HEK293 (cell line): Measurements from ENCODE around the gene GMPPA.

Source experiments
- CTCF ChIA-PET: fragments of 350-600 bp; formaldehyde crosslinking; extraction: SDS; loops from one replicate; lab custom pipeline; 2021; ENCODE audit warnings: antibody characterized with exemption; lab: Yijun Ruan, JAX
- POLR2A ChIA-PET: fragments of 300-600 bp; formaldehyde crosslinking; extraction: SDS; loops from one replicate; lab custom pipeline; 2020; ENCODE audit warnings: antibody characterized with exemption, inconsistent platforms; lab: Yijun Ruan, JAX
- H3K27ac ChIP-seq: fragments of 200-500 bp; sonication (Bioruptor generic); 2 replicates; pipeline ENCODE4 v1.5.1; 2014; ENCODE audit warnings: low read depth, low read length, control low read depth, inconsistent platforms; ENCODE audit errors: extremely low read depth
- H3K36me3 ChIP-seq, 2 experiments: fragments of 200-500 bp in 1 of 2; sonication (Bioruptor generic) in 1 of 2; 1 replicate in 1 of 2; 2 replicates in 1 of 2; pipeline ENCODE4 v1.5.1; 2014 to 2017; ENCODE audit warnings: inconsistent platforms in 2 of 2, low read length in 2 of 2; ENCODE audit not compliant: control insufficient read depth in 2 of 2, insufficient read depth in 1 of 2
- H3K4me1 ChIP-seq: fragments of 200-500 bp; sonication (Bioruptor generic); 2 replicates; pipeline ENCODE4 v1.5.1; 2014; ENCODE audit warnings: mild to moderate bottlenecking, low read length, inconsistent platforms; ENCODE audit not compliant: control insufficient read depth, insufficient read depth
- H3K4me3 ChIP-seq: 2 replicates; pipeline ENCODE4 v1.5.1; 2011; ENCODE audit warnings: low read depth, mild to moderate bottlenecking, control low read depth, low read length, moderate library complexity
- H3K9me3 ChIP-seq: fragments of 200-500 bp; sonication (Bioruptor generic); 2 replicates; pipeline ENCODE4 v1.5.1; 2014; ENCODE audit warnings: low read depth, low read length, inconsistent platforms; ENCODE audit not compliant: control insufficient read depth, insufficient read depth
- BCL11A ChIP-seq: fragments of 450-650 bp; formaldehyde crosslinking; IDR thresholded peaks from 2 replicates; pipeline ENCODE4 v1.5.1; 2016; ENCODE audit warnings: low read depth, missing biosample characterization, missing genetic modification characterization
- HOXD13 ChIP-seq: sonication (generic); formaldehyde crosslinking; IDR thresholded peaks from 2 replicates; pipeline ENCODE4 v1.8.0; 2022; ENCODE audit warnings: missing genetic modification reagents, borderline replicate concordance
- KLF8 ChIP-seq: fragments of 450-650 bp; formaldehyde crosslinking; IDR thresholded peaks from 2 replicates; pipeline ENCODE4 v1.5.1; 2016; ENCODE audit warnings: missing biosample characterization, missing genetic modification characterization
- OSR2 ChIP-seq: fragments of 450-650 bp; formaldehyde crosslinking; IDR thresholded peaks from 2 replicates; pipeline ENCODE4 v1.5.1; 2016; ENCODE audit warnings: missing biosample characterization, missing genetic modification characterization
- PRDM4 ChIP-seq: fragments of 450-650 bp; formaldehyde crosslinking; IDR thresholded peaks from 2 replicates; pipeline ENCODE4 v1.5.1; 2017; ENCODE audit warnings: missing biosample characterization, missing genetic modification characterization
- YY1 ChIP-seq: fragments of 450-650 bp; formaldehyde crosslinking; IDR thresholded peaks from 2 replicates; pipeline ENCODE4 v1.5.1; 2018; ENCODE audit warnings: missing biosample characterization, missing genetic modification characterization
- ZIC2 ChIP-seq: fragments of 450-650 bp; formaldehyde crosslinking; IDR thresholded peaks from 2 replicates; pipeline ENCODE4 v1.5.1; 2016; ENCODE audit warnings: missing biosample characterization, missing genetic modification characterization
- ZNF132 ChIP-seq: fragments of 450-650 bp; formaldehyde crosslinking; IDR thresholded peaks from 2 replicates; pipeline ENCODE4 v1.5.1; 2017; ENCODE audit warnings: missing biosample characterization, missing genetic modification characterization, borderline replicate concordance
- ZNF148 ChIP-seq: fragments of 450-650 bp; formaldehyde crosslinking; IDR thresholded peaks from 2 replicates; pipeline ENCODE4 v1.5.0; 2017; ENCODE audit warnings: missing biosample characterization, missing genetic modification characterization, borderline replicate concordance
- ZNF221 ChIP-seq: fragments of 450-650 bp; formaldehyde crosslinking; IDR thresholded peaks from 2 replicates; pipeline ENCODE4 v1.5.1; 2017; ENCODE audit warnings: missing biosample characterization, missing genetic modification characterization, borderline replicate concordance
- ZNF398 ChIP-seq: fragments of 450-650 bp; formaldehyde crosslinking; IDR thresholded peaks from 2 replicates; pipeline ENCODE4 v1.5.1; 2017; ENCODE audit warnings: missing biosample characterization, missing genetic modification characterization
- ZNF423 ChIP-seq: fragments of 450-650 bp; formaldehyde crosslinking; IDR thresholded peaks from 2 replicates; pipeline ENCODE4 v1.5.1; 2016; ENCODE audit warnings: missing biosample characterization, missing genetic modification characterization
- ZNF426 ChIP-seq: fragments of 450-650 bp; formaldehyde crosslinking; IDR thresholded peaks from 2 replicates; pipeline ENCODE4 v1.5.1; 2017; ENCODE audit warnings: missing biosample characterization, missing genetic modification characterization, mild to moderate bottlenecking, inconsistent platforms, moderate library complexity
- ZNF433 ChIP-seq: fragments of 450-650 bp; formaldehyde crosslinking; IDR thresholded peaks from 2 replicates; pipeline ENCODE4 v1.5.1; 2016; ENCODE audit warnings: missing biosample characterization, missing genetic modification characterization, low read depth
- ZNF530 ChIP-seq: fragments of 450-650 bp; formaldehyde crosslinking; IDR thresholded peaks from 2 replicates; pipeline ENCODE4 v1.5.1; 2016; ENCODE audit warnings: low read depth, missing biosample characterization, missing genetic modification characterization
- ZNF558 ChIP-seq: fragments of 450-650 bp; formaldehyde crosslinking; IDR thresholded peaks from 2 replicates; pipeline ENCODE4 v1.5.1; 2016; ENCODE audit warnings: missing biosample characterization, missing genetic modification characterization
- ZNF571 ChIP-seq: fragments of 450-650 bp; formaldehyde crosslinking; IDR thresholded peaks from 2 replicates; pipeline ENCODE4 v1.5.0; 2017; ENCODE audit warnings: missing biosample characterization, missing genetic modification characterization
- ZNF585B ChIP-seq: fragments of 450-650 bp; formaldehyde crosslinking; IDR thresholded peaks from 2 replicates; pipeline ENCODE4 v1.5.1; 2016; ENCODE audit warnings: missing biosample characterization, missing genetic modification characterization
- ZNF654 ChIP-seq: fragments of 450-650 bp; formaldehyde crosslinking; IDR thresholded peaks from 2 replicates; pipeline ENCODE4 v1.5.1; 2016; ENCODE audit warnings: low read depth, missing biosample characterization, missing genetic modification characterization
- ZNF658 ChIP-seq: fragments of 450-650 bp; formaldehyde crosslinking; IDR thresholded peaks from 2 replicates; pipeline ENCODE4; 2016; ENCODE audit warnings: missing biosample characterization, missing genetic modification characterization
- ZNF768 ChIP-seq: fragments of 450-650 bp; formaldehyde crosslinking; IDR thresholded peaks from 2 replicates; pipeline ENCODE4 v1.5.1; 2018; ENCODE audit warnings: missing biosample characterization, mild to moderate bottlenecking, missing genetic modification characterization
- ZNF791 ChIP-seq: fragments of 450-650 bp; formaldehyde crosslinking; IDR thresholded peaks from 2 replicates; pipeline ENCODE4 v1.5.1; 2016; ENCODE audit warnings: missing biosample characterization, missing genetic modification characterization
- ZNF792 ChIP-seq: fragments of 450-650 bp; formaldehyde crosslinking; IDR thresholded peaks from 2 replicates; pipeline ENCODE4 v1.5.1; 2016; ENCODE audit warnings: missing biosample characterization, missing genetic modification characterization
- ZSCAN30 ChIP-seq: fragments of 450-650 bp; IDR thresholded peaks from 2 replicates; pipeline ENCODE4 v1.5.1; 2018; ENCODE audit warnings: missing biosample characterization, mild to moderate bottlenecking, missing genetic modification characterization, moderate library complexity
- ZXDB ChIP-seq: fragments of 450-650 bp; formaldehyde crosslinking; IDR thresholded peaks from 2 replicates; pipeline ENCODE4 v1.5.1; 2016; ENCODE audit warnings: missing biosample characterization, missing genetic modification characterization

Gene GMPPA

GRCh38 chr2:219480004-219480403 lies 18.7 kb upstream of the GMPPA start (continued):
- TF ChIP-seq PRDM4 (tag by site-specific recombination) (no peak), ZNF768 (tag by site-specific recombination) (no peak), ZNF585B (tag by site-specific recombination) (no peak)

GRCh38 chr2:219482674-219483405 lies 15.9 kb upstream of the GMPPA start:
- POLR2A ChIA-PET, result no interaction called here
- no peak for TF ChIP-seq ZNF658 (tag by site-specific recombination)
- no peak for TF ChIP-seq OSR2
- TF ChIP-seq ZNF132, result no peak
- TF ChIP-seq ZNF398, result no peak
- no peak for TF ChIP-seq ZSCAN30
- no peak for TF ChIP-seq ZNF558
- TF ChIP-seq ZNF571, result no peak
- no peak for TF ChIP-seq ZXDB (tag by site-specific recombination)

GRCh38 chr2:219483451-219484342 lies 15.0 kb upstream of the GMPPA start:
- no peak overlapping the region for H3K4me3 ChIP-seq
- ChIA-PET CTCF (interaction anchor here (0.6 to 10.6 kb wide), 5 partner anchors 10 to 57 kb away, joined by 3 to 97 read pairs (median 6); a partner anchor contains a TSS), POLR2A (interaction anchor here (1.3 kb wide), 1 partner anchor 14 kb away, joined by 3 read pairs; no protein-coding TSS in a partner anchor)
- TF ChIP-seq BCL11A (tag by site-specific recombination), result no peak
- no peak for TF ChIP-seq ZNF654 (tag by site-specific recombination)
- no peak for TF ChIP-seq YY1 (tag by site-specific recombination)
- TF ChIP-seq ZNF426 (tag by site-specific recombination), result no peak
- no peak for TF ChIP-seq ZNF221 (tag by site-specific recombination)
- no peak for TF ChIP-seq ZNF530 (tag by site-specific recombination)
- TF ChIP-seq ZNF792 (tag by site-specific recombination), result no peak
- TF ChIP-seq ZNF433 (tag by site-specific recombination), result no peak
- no peak for TF ChIP-seq ZNF148
- TF ChIP-seq KLF8 (tag by site-specific recombination), result no peak
- TF ChIP-seq HOXD13, result no peak
- no peak for TF ChIP-seq ZNF791 (tag by site-specific recombination)
- TF ChIP-seq ZIC2, result no peak
- TF ChIP-seq ZNF423 (tag by site-specific recombination), result no peak
- TF ChIP-seq ZXDB (tag by site-specific recombination), result no peak
- no peaks in the 10 kb centered on the region for H3K9me3 ChIP-seq
- peaks cover 0 to 15% of the 10 kb centered on the region in 2 experiments; a peak in 1 of 3 replicates for H3K36me3 ChIP-seq
- no peak overlapping the region for H3K27ac ChIP-seq
- H3K4me1 ChIP-seq, result no peaks in the 10 kb centered on the region

More at GRCh38 chr2:219482674-219483405, 15.9 kb upstream of the GMPPA start:
- Histone ChIP-seq H3K9me3 (no peaks in the 10 kb centered on the region), H3K36me3 (peaks cover 0 to 15% of the 10 kb centered on the region in 2 experiments; a peak in 1 of 3 replicates), H3K27ac (no peak overlapping the region), H3K4me3 (no peak overlapping the region), H3K4me1 (0 out of 2 replicates have a peak, but pooled peaks cover 2% of the 10 kb centered on the region)
- CTCF ChIA-PET, result interaction anchor here (0.6 to 10.6 kb wide), 6 partner anchors 11 to 80 kb away, joined by 3 to 97 read pairs (median 4); a partner anchor contains a TSS
